Neuron (in vitro differentiated cells): ENCODE measurements around the gene NPFF.
"Not testable (repeated sequence)": the region's sequence is repeated elsewhere in the genome, so short reads cannot be mapped to it uniquely, and the experiment has no call there.

Experiments used
- H2AFZ ChIP-seq: one replicate; pipeline ENCODE4 v1.6.1; 2013; ENCODE audit warnings: low read depth, mild to moderate bottlenecking, inconsistent platforms, low read length, moderate library complexity
- H3K27me3 ChIP-seq: one replicate; pipeline ENCODE4 v1.6.1; 2013; ENCODE audit warnings: low read length; ENCODE audit not compliant: insufficient read depth
- H3K36me3 ChIP-seq: one replicate; pipeline ENCODE4 v1.6.1; 2013; ENCODE audit warnings: low read length; ENCODE audit not compliant: insufficient read depth
- H3K4me1 ChIP-seq: one replicate; pipeline ENCODE4 v1.6.1; 2013; ENCODE audit warnings: low read length; ENCODE audit not compliant: insufficient read depth
- H3K4me3 ChIP-seq: 2 replicates; pipeline ENCODE4 v1.5.1; 2013; ENCODE audit warnings: mild to moderate bottlenecking, low read length, moderate library complexity
- H3K9me3 ChIP-seq: one replicate; pipeline ENCODE4 v1.6.1; 2013; ENCODE audit warnings: low read length

NPFF gene

GRCh38 chr12:53506881-53507602 is at the start of gene NPFF:
Gene NPFF (minus strand): TSS chr12:53507484. CDS start chr12:53507474, 10 bp downstream.
- no peaks in the 10 kb centered on the region for H3K9me3 ChIP-seq
- no peaks in the 10 kb centered on the region for H3K27me3 ChIP-seq
- no peak within 1 kb of the TSS for H3K4me3 ChIP-seq
- H3K4me1 ChIP-seq, result peaks cover 3% of the 10 kb centered on the region
- peaks cover 43% of the 10 kb centered on the region for H3K36me3 ChIP-seq
- no peak within 1 kb of the TSS for H2AFZ ChIP-seq

GRCh38 chr12:53552361-53553327 is 45.4 kb upstream of the NPFF start:
- H3K4me1 ChIP-seq, result peaks cover 4% of the 10 kb centered on the region
- no peaks in the 10 kb centered on the region for H3K9me3 ChIP-seq
- no peak overlapping the region for H3K4me3 ChIP-seq
- H3K36me3 ChIP-seq, result peaks cover 6% of the 10 kb centered on the region
- no peaks in the 10 kb centered on the region for H3K27me3 ChIP-seq
- no peak overlapping the region for H2AFZ ChIP-seq

- no peak overlapping the region for H3K4me3 ChIP-seq
- no peaks in the 10 kb centered on the region for H3K9me3 ChIP-seq
- H2AFZ ChIP-seq, result no peak overlapping the region
- H3K4me1 ChIP-seq, result peaks cover 4% of the 10 kb centered on the region
- H3K27me3 ChIP-seq, result no peaks in the 10 kb centered on the region
- H3K36me3 ChIP-seq, result peaks cover 7% of the 10 kb centered on the region
Observed at GRCh38 chr12:53551889-53552291, 44.6 kb upstream of the NPFF start.

- Histone ChIP-seq H3K36me3 (peaks cover 7% of the 10 kb centered on the region), H3K4me3 (no peak overlapping the region)
Observed at GRCh38 chr12:53550595-53550994, 43.3 kb upstream of the NPFF start.

GRCh38 chr12:53550131-53550530 is 42.8 kb upstream of the NPFF start:
- not testable (repeated sequence) for H2AFZ ChIP-seq, H3K4me1 ChIP-seq, H3K4me3 ChIP-seq, H3K27me3 ChIP-seq, H3K36me3 ChIP-seq, H3K9me3 ChIP-seq

More at GRCh38 chr12:53550595-53550994, 43.3 kb upstream of the NPFF start:
- peaks cover 4% of the 10 kb centered on the region for H3K4me1 ChIP-seq
- H2AFZ ChIP-seq, result no peak overlapping the region
- no peaks in the 10 kb centered on the region for H3K9me3 ChIP-seq
- no peaks in the 10 kb centered on the region for H3K27me3 ChIP-seq

GRCh38 chr12:53548354-53548753 is 41.1 kb upstream of the NPFF start:
- H2AFZ ChIP-seq, H3K4me3 ChIP-seq, H3K36me3 ChIP-seq, H3K9me3 ChIP-seq, H3K27me3 ChIP-seq, H3K4me1 ChIP-seq: not testable (repeated sequence)

- no peak overlapping the region for H3K4me3 ChIP-seq
- no peak overlapping the region for H2AFZ ChIP-seq
- H3K36me3 ChIP-seq, result peaks cover 32% of the 10 kb centered on the region
- no peaks in the 10 kb centered on the region for H3K27me3 ChIP-seq
- no peaks in the 10 kb centered on the region for H3K4me1 ChIP-seq
- no peaks in the 10 kb centered on the region for H3K9me3 ChIP-seq
Observed at GRCh38 chr12:53543539-53543938, 36.3 kb upstream of the NPFF start.

GRCh38 chr12:53539526-53539925 is 32.2 kb upstream of the NPFF start:
- peaks cover 55% of the 10 kb centered on the region for H3K36me3 ChIP-seq
- H3K4me1 ChIP-seq, result no peaks in the 10 kb centered on the region
- H3K27me3 ChIP-seq, result no peaks in the 10 kb centered on the region
- H3K4me3 ChIP-seq, result no peak overlapping the region
- H3K9me3 ChIP-seq, result no peaks in the 10 kb centered on the region
- H2AFZ ChIP-seq, result no peak overlapping the region

GRCh38 chr12:53538209-53538689 is 31.0 kb upstream of the NPFF start:
- Histone ChIP-seq H3K27me3 (no peaks in the 10 kb centered on the region), H2AFZ (no peak overlapping the region), H3K4me1 (no peaks in the 10 kb centered on the region), H3K36me3 (peaks cover 66% of the 10 kb centered on the region), H3K4me3 (no peak overlapping the region), H3K9me3 (no peaks in the 10 kb centered on the region)

GRCh38 chr12:53536962-53537361 is 29.7 kb upstream of the NPFF start:
- Histone ChIP-seq H2AFZ (no peak overlapping the region), H3K4me3 (no peak overlapping the region), H3K4me1 (no peaks in the 10 kb centered on the region), H3K9me3 (no peaks in the 10 kb centered on the region), H3K27me3 (no peaks in the 10 kb centered on the region), H3K36me3 (peaks cover 70% of the 10 kb centered on the region)

GRCh38 chr12:53533471-53533870 is 26.2 kb upstream of the NPFF start:
- Histone ChIP-seq H3K4me1 (no peaks in the 10 kb centered on the region), H3K36me3 (peaks cover 59% of the 10 kb centered on the region), H3K4me3 (no peak overlapping the region), H3K9me3 (no peaks in the 10 kb centered on the region), H3K27me3 (no peaks in the 10 kb centered on the region), H2AFZ (no peak overlapping the region)

GRCh38 chr12:53532524-53533445 is 25.5 kb upstream of the NPFF start:
- no peak overlapping the region for H2AFZ ChIP-seq
- H3K4me1 ChIP-seq, result no peaks in the 10 kb centered on the region
- H3K36me3 ChIP-seq, result peaks cover 55% of the 10 kb centered on the region
- no peaks in the 10 kb centered on the region for H3K9me3 ChIP-seq
- H3K27me3 ChIP-seq, result no peaks in the 10 kb centered on the region
- no peak overlapping the region for H3K4me3 ChIP-seq
